HepG2 (cell line): ENCODE results near the gene CPEB3. TPM values are rescaled to one million over a fixed set of nuclear protein-coding genes. Genes with fewer than 3 reads are reported as not detected.

Experiments
- ATAC-seq: fragments of 200-7000 bp; cut with Tn5 transposase; 3 replicates; pipeline ENCODE4 v1.9.1; 2020; ENCODE audit warnings: mild to moderate bottlenecking, moderate library complexity
- BruUV-seq: library from RNA; stranded (reverse); fragments of 400-500 nt; replicated peaks from 2 replicates; lab custom pipeline; 2021; lab: Mats Ljungman, UMichigan
- CTCF ChIA-PET: fragments of 300-600 bp; formaldehyde crosslinking; extraction: SDS; loops from one replicate; lab custom pipeline; 2021; ENCODE audit warnings: low total read pairs, inconsistent platforms, low intra/inter-chr PET ratio; lab: Yijun Ruan, JAX
- POLR2A ChIA-PET: fragments of 350-600 bp; sonication (Branson Sonifier 250); formaldehyde crosslinking; loops from one replicate; lab custom pipeline; 2020; ENCODE audit warnings: antibody characterized with exemption, inconsistent platforms; lab: Yijun Ruan, JAX
- DNase-seq: peaks from one replicate; pipeline ENCODE4 v3.0.0-alpha.2; 2015; ENCODE audit warnings: low spot score
- FAIRE-seq: peaks from 3 replicates; lab custom pipeline; 2011; peaks lifted over from hg19 to GRCh38; lab: Jason Lieb, UNC
- H2AFZ ChIP-seq: one replicate; pipeline ENCODE4 v1.6.1; 2011; ENCODE audit warnings: low read length, inconsistent platforms
- H3K27ac ChIP-seq: fragments of 300-600 bp; 3 replicates; pipeline ENCODE4 v1.8.0; 2011; ENCODE audit warnings: mixed run types, mild to moderate bottlenecking, mixed read lengths, low read length, inconsistent platforms; ENCODE audit not compliant: insufficient read depth; ENCODE audit errors: extremely low read length
- H3K27me3 ChIP-seq, 2 experiments: fragments of 200-600 bp in 1 of 2; 2 replicates in 1 of 2; 3 replicates in 1 of 2; pipeline versions ENCODE4 v1.6.0 to v1.8.0; 2011; ENCODE audit warnings: low read length in 2 of 2, mild to moderate bottlenecking in 2 of 2, moderate library complexity in 2 of 2, inconsistent platforms in 1 of 2; ENCODE audit not compliant: insufficient read depth in 2 of 2, control insufficient read depth in 1 of 2
- H3K36me3 ChIP-seq, 2 experiments: fragments of 200-600 bp in 1 of 2; replicated peaks in 1 of 2; 2 replicates in 1 of 2; 3 replicates in 1 of 2; pipeline versions ENCODE4 v1.5.1 to v1.8.0; 2011; ENCODE audit warnings: low read length in 2 of 2, inconsistent platforms in 1 of 2; ENCODE audit not compliant: insufficient read depth in 2 of 2, control insufficient read depth in 1 of 2
- H3K4me1 ChIP-seq: 2 replicates; pipeline ENCODE4 v1.5.1; 2012; ENCODE audit warnings: low read length, inconsistent platforms; ENCODE audit not compliant: insufficient read depth
- H3K4me2 ChIP-seq: 2 replicates; pipeline ENCODE4 v1.6.0; 2011; ENCODE audit warnings: low read depth, low read length, inconsistent platforms
- H3K4me3 ChIP-seq, 3 experiments: fragments of 200-600 bp in 1 of 3; sonication (generic), shearing (Covaris generic) in 1 of 3; replicated peaks in 1 of 3; 2 replicates each; pipeline ENCODE4 v1.5.1; 2011 to 2016; ENCODE audit warnings: low read length in 3 of 3, inconsistent platforms in 2 of 3, low read depth in 2 of 3, mild to moderate bottlenecking in 2 of 3, control low read depth in 1 of 3, mixed read lengths in 1 of 3; ENCODE audit not compliant: insufficient read depth in 1 of 3
- H3K79me2 ChIP-seq: one replicate; pipeline ENCODE4 v1.6.1; 2011; ENCODE audit warnings: low read length, inconsistent platforms; ENCODE audit not compliant: insufficient read depth
- H3K9ac ChIP-seq: 2 replicates; pipeline ENCODE4 v1.6.0; 2011; ENCODE audit warnings: mild to moderate bottlenecking, low read depth, low read length, inconsistent platforms; ENCODE audit not compliant: insufficient read depth
- H3K9me3 ChIP-seq: 2 replicates; pipeline ENCODE4 v1.5.1; 2012; ENCODE audit warnings: mild to moderate bottlenecking, low read length
- H4K20me1 ChIP-seq: 2 replicates; pipeline ENCODE4 v1.6.0; 2011; ENCODE audit warnings: inconsistent platforms, mild to moderate bottlenecking, low read length, moderate library complexity; ENCODE audit not compliant: insufficient read depth
- ELF1 ChIP-seq: sonication (generic); formaldehyde crosslinking; IDR thresholded peaks from 2 replicates; pipeline ENCODE4 v1.4.0; 2020; ENCODE audit warnings: missing genetic modification reagents
- LRRFIP1 ChIP-seq: sonication (generic); formaldehyde crosslinking; conservative IDR thresholded peaks from 2 replicates; pipeline ENCODE4 v1.4.0; 2020; ENCODE audit warnings: missing genetic modification reagents
- MED1 ChIP-seq: sonication (generic); formaldehyde crosslinking; IDR thresholded peaks from 2 replicates; pipeline ENCODE4 v1.4.0; 2020; ENCODE audit warnings: missing genetic modification reagents
- NFAT5 ChIP-seq: sonication (generic); formaldehyde crosslinking; IDR thresholded peaks from 2 replicates; pipeline ENCODE4 v1.4.0; 2020; ENCODE audit warnings: missing genetic modification reagents
- RFXAP ChIP-seq: sonication (generic); formaldehyde crosslinking; IDR thresholded peaks from 2 replicates; pipeline ENCODE4 v1.4.0; 2020; ENCODE audit warnings: missing genetic modification reagents, borderline replicate concordance
- SP140L ChIP-seq: sonication (generic); formaldehyde crosslinking; IDR thresholded peaks from 2 replicates; pipeline ENCODE4 v1.4.0; 2020; ENCODE audit warnings: missing genetic modification reagents, borderline replicate concordance
- ZFP41 ChIP-seq: sonication (generic); formaldehyde crosslinking; IDR thresholded peaks from 2 replicates; pipeline ENCODE4 v1.4.0; 2020; ENCODE audit warnings: mild to moderate bottlenecking, missing genetic modification reagents, borderline replicate concordance
- ZNF691 ChIP-seq: sonication (generic); formaldehyde crosslinking; IDR thresholded peaks from 2 replicates; pipeline ENCODE4 v1.4.0; 2020; ENCODE audit warnings: missing genetic modification reagents, low read depth, mild to moderate bottlenecking, borderline replicate concordance
- WGBS: methylation state at CpG from one replicate; pipeline ENCODE4 v1.1.6; 2017; ENCODE audit warnings: low lambda C conversion rate; 5-methylcytosine and 5-hydroxymethylcytosine counted together
- in situ Hi-C: cut with HindIII; loops from 2 replicates; pipeline ENCODE4 v1.10.0; 2017; ENCODE audit warnings: low pct_unique_long_range_greater_than_20kb; ENCODE audit not compliant: extremely low pct_ligation_motif_present
- intact Hi-C: fragments of 100-400 bp; cut with micrococcal nuclease; formaldehyde crosslinking; loops from one replicate; pipeline ENCODE4 v1.10.0; 2022; ENCODE audit not compliant: unreplicated experiment
- polyA plus RNA-seq, 8 experiments: library from polyadenylated mRNA; depleted of rRNA in 3 of 8; stranded (reverse) in 7 of 8; unstranded in 1 of 8; fragments of >200 nt; fragmentation: Illumina TruSeq in 4 of 8; extraction: Trizol in 4 of 8; gene quantifications; 2 replicates each; pipeline versions ENCODE4 v1.2.1 to v1.2.3, GENCODE V29; 2011 to 2016; ENCODE audit warnings: low read depth in 4 of 8, missing spikeins in 1 of 8, mixed read lengths in 1 of 8; ENCODE audit not compliant: insufficient read depth in 1 of 8
- total RNA-seq, 5 experiments: library from RNA; depleted of rRNA; stranded (reverse); fragments of >200 nt; fragmentation: Illumina TruSeq; extraction: Trizol; gene quantifications; 2 replicates each; pipeline ENCODE4 v1.2.3, GENCODE V29; 2016; ENCODE audit warnings: low read depth in 1 of 5

The CPEB3 gene
- total and polyA plus RNA-seq, 2 of the 13 experiments (the other 11 are each of a cell fraction or from before 2014, with no cell fraction given): 0.66 to 0.70 TPM

- no peak overlapping the region for H2AFZ ChIP-seq
- 16% methylated on average over 4 of the region's 4 CpGs for WGBS
- H3K4me2 ChIP-seq: peak overlapping the region; percentile 38
- FAIRE-seq: peak; percentile 67
- POLR2A ChIA-PET: interaction anchor here (0.9 to 1.4 kb wide), 2 partner anchors 11 to 177 kb away, joined by 3 read pairs; partner anchors contain the start of genes CPEB3 and MARCHF5
- DNase-seq: peak; percentile 77
- H3K4me3 ChIP-seq: no peak overlapping the region
- no peaks in the 10 kb centered on the region for H3K27me3 ChIP-seq
- H3K9me3 ChIP-seq: no peaks in the 10 kb centered on the region
- ATAC-seq: peak; percentile 82
- CTCF ChIA-PET: no interaction called here
- H3K36me3 ChIP-seq: no peaks in the 10 kb centered on the region
- BruUV-seq: no TSS peak
- no peaks in the 10 kb centered on the region for H3K79me2 ChIP-seq
- peak overlapping the region; percentile 43 for H3K27ac ChIP-seq
- in situ Hi-C loops (no loop called here), intact Hi-C loops (no loop called here)
- H3K4me1 ChIP-seq: peaks cover 73% of the 10 kb centered on the region
- no peak overlapping the region for H3K9ac ChIP-seq
- H4K20me1 ChIP-seq: no peaks in the 10 kb centered on the region
- TF ChIP-seq SP140L (CRISPR knock-in tag) (no peak), NFAT5 (CRISPR knock-in tag) (no peak), MED1 (CRISPR knock-in tag) (peak; percentile 73), ELF1 (CRISPR knock-in tag) (no peak), LRRFIP1 (no peak), RFXAP (CRISPR knock-in tag) (no peak), ZNF691 (CRISPR knock-in tag) (no peak), ZFP41 (CRISPR knock-in tag) (no peak)
Measured at GRCh38 chr10:92113911-92114600, 176.8 kb downstream of the CPEB3 start.
